Neural cell (in vitro differentiated cells): ENCODE data around the gene ADCK2.

ENCODE experiments used
- CTCF ChIP-seq: fragments of 450-650 bp; IDR thresholded peaks from 2 replicates; pipeline ENCODE4 v1.5.1; 2014; ENCODE audit warnings: antibody characterized with exemption, mild to moderate bottlenecking, moderate library complexity; ENCODE audit not compliant: poor library complexity, severe bottlenecking
- EP300 ChIP-seq: fragments of 450-650 bp; conservative IDR thresholded peaks from 2 replicates; pipeline ENCODE4 v1.6.1; 2014; ENCODE audit warnings: antibody characterized with exemption, mild to moderate bottlenecking, moderate library complexity; ENCODE audit not compliant: poor library complexity, severe bottlenecking
- EZH2 ChIP-seq: fragments of 200-600, 300-800 bp; shearing (Covaris generic), sonication (generic); IDR thresholded peaks from 2 replicates; pipeline ENCODE4 v1.6.1; 2014; ENCODE audit warnings: antibody characterized with exemption, low read length, borderline replicate concordance, mild to moderate bottlenecking; ENCODE audit not compliant: insufficient read depth, poor library complexity, severe bottlenecking
- RAD21 ChIP-seq: fragments of 450-650 bp; conservative IDR thresholded peaks from 2 replicates; pipeline ENCODE4 v1.6.1; 2014; ENCODE audit warnings: antibody characterized with exemption, mild to moderate bottlenecking, moderate library complexity
- TF ChIP-seq, protein P1 (sequence below): IDR thresholded peaks from 2 replicates; pipeline ENCODE4 v1.6.1; 2012; ENCODE audit warnings: borderline replicate concordance

DNA sequence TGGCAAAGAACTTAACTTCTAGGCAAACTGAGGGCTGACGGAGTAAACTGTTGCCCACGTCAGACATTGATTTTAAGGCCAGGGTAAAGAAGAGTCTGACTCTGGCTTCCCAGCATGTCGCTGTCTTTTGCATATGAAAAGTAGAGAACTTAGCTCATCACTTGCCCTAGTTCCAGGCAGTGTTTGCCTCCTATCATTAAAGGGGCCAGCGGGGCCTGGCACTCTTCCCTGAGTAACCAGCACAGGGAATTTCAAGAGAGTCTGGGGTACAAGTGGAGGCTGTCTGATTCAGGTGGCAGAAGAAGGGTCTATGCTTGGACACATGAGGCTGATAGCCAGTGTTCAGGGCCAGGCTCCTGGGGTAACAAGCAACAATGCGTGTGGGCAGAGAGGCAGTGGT is 36.9 kb upstream of the ADCK2 start:
- no peak for TF ChIP-seq EZH2
- TF ChIP-seq CTCF, result no peak
- no peak for TF ChIP-seq EP300
- no peak for TF ChIP-seq RAD21
- TF ChIP-seq, protein P1, sequence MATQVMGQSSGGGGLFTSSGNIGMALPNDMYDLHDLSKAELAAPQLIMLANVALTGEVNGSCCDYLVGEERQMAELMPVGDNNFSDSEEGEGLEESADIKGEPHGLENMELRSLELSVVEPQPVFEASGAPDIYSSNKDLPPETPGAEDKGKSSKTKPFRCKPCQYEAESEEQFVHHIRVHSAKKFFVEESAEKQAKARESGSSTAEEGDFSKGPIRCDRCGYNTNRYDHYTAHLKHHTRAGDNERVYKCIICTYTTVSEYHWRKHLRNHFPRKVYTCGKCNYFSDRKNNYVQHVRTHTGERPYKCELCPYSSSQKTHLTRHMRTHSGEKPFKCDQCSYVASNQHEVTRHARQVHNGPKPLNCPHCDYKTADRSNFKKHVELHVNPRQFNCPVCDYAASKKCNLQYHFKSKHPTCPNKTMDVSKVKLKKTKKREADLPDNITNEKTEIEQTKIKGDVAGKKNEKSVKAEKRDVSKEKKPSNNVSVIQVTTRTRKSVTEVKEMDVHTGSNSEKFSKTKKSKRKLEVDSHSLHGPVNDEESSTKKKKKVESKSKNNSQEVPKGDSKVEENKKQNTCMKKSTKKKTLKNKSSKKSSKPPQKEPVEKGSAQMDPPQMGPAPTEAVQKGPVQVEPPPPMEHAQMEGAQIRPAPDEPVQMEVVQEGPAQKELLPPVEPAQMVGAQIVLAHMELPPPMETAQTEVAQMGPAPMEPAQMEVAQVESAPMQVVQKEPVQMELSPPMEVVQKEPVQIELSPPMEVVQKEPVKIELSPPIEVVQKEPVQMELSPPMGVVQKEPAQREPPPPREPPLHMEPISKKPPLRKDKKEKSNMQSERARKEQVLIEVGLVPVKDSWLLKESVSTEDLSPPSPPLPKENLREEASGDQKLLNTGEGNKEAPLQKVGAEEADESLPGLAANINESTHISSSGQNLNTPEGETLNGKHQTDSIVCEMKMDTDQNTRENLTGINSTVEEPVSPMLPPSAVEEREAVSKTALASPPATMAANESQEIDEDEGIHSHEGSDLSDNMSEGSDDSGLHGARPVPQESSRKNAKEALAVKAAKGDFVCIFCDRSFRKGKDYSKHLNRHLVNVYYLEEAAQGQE, result no peak
